OCI-LY1 (cell line): ENCODE measurements around the gene CGREF1.

ENCODE experiments used
- CTCF ChIP-seq: fragments of 200-600 bp; sonication (generic), shearing (Covaris generic); IDR thresholded peaks from 2 replicates; pipeline ENCODE4 v1.5.1; 2017; ENCODE audit warnings: mild to moderate bottlenecking, antibody characterized with exemption, low read length, moderate library complexity, mixed read lengths
- EZH2 ChIP-seq: fragments of 200-600 bp; sonication (generic), shearing (Covaris generic); IDR thresholded peaks from 2 replicates; pipeline ENCODE4 v1.8.0; 2017; ENCODE audit warnings: borderline replicate concordance, mixed run types, mild to moderate bottlenecking, antibody characterized with exemption, low read length, moderate library complexity, mixed read lengths

- TF ChIP-seq CTCF (no peak), EZH2 (no peak)
Measured at GRCh38 chr2:27139310-27139709, 20.4 kb upstream of the CGREF1 start, which contains the start of gene PRR30.
